Hypothalamus (tissue), 51 donors: ENCODE measurements around the gene ANGPTL4.
"Not testable (repeated sequence)": the region's sequence is repeated elsewhere in the genome, so short reads cannot be mapped to it uniquely, and the experiment has no call there.

ENCODE experiments used
- DNase-seq, 51 donors: peaks; one replicate each; lab custom pipeline; 2025; lab: John Stamatoyannopoulos, UW

Gene ANGPTL4

GRCh38 chr19:8358948-8359347 is 5.0 kb upstream of the ANGPTL4 start:
- no peak for DNase-seq

DNA sequence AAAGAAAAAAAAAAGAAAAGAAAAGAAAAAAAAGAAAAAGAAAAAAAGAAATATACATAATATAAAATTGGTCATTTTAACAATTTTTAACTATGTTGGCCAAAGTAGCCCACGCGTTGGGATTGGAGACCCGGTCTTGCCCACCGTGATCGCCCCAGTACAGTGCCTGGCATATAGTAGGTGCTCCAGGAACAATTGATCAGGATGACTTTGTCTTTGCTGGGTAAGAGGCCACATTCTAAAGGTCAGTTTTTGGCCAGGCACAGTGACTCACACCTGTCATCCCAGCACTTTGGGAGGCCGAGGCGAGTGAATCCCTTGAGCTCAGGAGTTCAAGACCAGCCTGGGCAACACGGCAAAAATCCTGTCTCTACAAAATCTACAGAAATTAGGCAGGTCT is 3.8 kb upstream of the ANGPTL4 start:
- no peak for DNase-seq

- peak in 48 of 51 donors; percentile 5 to 85 (median 66) for DNase-seq
Measured at GRCh38 chr19:8361921-8362793, 1.8 kb upstream of the ANGPTL4 start.

DNA sequence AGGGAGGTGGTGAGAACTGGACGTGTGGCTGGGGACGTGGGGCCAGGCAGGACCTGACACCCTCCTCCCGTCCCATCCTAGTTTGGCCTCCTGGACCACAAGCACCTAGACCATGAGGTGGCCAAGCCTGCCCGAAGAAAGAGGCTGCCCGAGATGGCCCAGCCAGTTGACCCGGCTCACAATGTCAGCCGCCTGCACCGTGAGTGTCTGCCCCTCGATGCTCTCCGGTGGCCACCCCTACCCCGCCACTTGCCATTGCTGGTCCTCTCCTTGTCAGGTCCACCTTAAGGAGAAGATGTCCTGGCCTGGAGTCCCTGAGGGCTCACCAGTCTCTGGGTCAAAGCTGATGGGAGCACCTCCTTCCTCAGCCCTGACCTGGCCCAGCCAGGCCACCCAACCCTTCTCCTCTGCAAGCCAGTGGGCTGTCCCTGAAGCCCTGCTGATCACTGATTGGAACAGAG is 2.2 kb downstream of the ANGPTL4 start:
- DNase-seq, result no peak

- DNase-seq, result peak in 8 of 51 donors; percentile 24 to 68 (median 47)
Measured at GRCh38 chr19:8366961-8367326, 3.0 kb downstream of the ANGPTL4 start.

DNA sequence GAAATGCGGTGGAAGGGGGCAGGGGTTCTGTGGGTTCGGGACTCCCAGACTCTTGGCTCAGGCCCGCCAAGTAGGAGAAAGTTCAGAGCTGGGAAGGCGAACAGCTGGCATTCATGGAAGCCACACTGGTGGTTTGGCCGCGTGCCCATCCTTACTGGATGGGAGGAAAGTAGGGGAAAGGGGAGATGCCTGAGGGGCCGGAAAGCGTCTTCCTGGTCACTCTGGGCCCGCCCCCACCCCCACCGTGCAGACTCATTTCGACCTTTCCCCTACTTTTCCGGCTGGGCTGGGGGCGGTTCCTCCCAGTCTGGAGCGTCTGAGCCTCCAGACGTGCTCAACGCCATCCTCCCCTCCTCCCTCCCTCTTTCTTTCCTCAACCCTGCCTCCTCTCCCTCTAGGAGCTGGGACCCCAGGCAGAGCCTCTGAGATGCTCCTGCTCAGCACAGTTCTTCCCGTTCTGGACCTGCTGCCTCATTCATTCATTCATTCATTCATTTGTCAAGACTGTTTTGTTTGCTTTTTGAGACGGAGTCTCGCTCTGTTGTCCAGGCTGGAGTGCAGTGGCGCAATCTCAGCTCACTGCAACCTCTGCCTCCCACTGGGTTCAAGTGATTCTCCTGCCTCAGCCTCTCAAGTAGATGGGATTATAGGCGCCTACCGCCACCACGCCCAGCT is 3.5 kb downstream of the ANGPTL4 start:
- DNase-seq, result peak in 48 of 51 donors; percentile 22 to 89 (median 72)

DNA sequence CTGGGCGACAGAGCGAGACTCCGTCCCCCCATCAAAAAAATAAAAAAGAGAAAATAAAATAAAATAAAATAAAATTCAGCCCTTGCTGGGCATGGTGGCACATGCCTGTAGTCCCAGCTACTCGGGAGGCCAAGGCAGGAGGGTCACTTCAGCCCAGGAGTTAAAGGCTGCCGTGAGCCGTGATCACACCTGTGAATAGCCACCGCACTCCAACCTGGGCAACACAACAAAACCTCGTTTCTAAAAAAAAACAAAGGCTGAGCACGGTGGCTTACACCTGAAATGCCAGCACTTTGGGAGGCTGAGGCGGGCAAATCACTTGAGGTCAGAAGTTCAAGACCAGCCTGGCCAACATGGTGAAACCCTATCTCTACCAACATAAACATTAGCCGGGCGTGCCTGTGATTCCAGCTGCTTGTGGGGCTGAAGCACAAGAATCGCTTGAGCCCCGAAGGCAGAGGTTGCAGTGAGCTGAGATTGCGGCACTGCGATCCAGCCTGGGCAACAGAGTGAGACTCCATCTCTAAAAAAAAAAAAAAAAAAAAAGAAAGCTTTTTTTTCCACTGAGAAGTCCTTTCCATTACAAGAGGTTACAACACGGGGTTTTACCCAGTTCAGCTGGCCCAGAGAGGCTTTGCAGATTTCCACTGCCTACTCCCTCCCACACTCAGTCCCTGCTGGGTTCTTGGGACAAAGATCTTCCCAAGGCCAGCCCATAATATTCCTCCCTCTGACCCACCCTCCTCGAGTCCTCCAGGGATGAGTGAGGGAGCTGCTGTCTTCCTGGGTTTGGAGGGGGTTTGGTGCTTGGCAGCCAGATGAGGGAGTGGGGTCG is 6.4 kb downstream of the ANGPTL4 start:
- no peak for DNase-seq

DNA sequence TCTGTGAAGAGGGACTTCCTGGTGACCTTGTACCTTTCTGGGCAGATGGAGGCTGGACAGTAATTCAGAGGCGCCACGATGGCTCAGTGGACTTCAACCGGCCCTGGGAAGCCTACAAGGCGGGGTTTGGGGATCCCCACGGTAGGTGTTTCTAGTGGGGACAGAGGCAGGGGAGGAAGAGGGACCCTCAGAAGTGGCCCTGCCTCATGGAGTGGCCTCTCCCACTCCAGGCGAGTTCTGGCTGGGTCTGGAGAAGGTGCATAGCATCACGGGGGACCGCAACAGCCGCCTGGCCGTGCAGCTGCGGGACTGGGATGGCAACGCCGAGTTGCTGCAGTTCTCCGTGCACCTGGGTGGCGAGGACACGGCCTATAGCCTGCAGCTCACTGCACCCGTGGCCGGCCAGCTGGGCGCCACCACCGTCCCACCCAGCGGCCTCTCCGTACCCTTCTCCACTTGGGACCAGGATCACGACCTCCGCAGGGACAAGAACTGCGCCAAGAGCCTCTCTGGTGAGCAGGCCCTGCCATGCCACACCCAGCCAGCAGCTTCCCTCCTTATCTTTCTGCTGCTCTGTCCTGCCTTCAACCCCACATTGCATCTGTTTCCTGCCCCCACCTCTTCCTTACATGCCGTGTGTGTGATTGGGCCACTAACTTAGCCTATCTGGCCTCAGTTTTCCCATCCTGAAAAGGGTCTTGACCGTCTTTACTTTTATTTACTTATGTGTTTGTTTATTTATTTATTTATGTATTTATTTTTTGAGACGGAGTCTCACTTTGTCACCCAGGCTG is 7.3 kb downstream of the ANGPTL4 start:
- DNase-seq, result peak in 1 of 51 donors; percentile 17

GRCh38 chr19:8373867-8374813 is 10.2 kb downstream of the ANGPTL4 start:
- peak in 3 of 51 donors; percentile 7 to 47 (median 13) for DNase-seq

DNA sequence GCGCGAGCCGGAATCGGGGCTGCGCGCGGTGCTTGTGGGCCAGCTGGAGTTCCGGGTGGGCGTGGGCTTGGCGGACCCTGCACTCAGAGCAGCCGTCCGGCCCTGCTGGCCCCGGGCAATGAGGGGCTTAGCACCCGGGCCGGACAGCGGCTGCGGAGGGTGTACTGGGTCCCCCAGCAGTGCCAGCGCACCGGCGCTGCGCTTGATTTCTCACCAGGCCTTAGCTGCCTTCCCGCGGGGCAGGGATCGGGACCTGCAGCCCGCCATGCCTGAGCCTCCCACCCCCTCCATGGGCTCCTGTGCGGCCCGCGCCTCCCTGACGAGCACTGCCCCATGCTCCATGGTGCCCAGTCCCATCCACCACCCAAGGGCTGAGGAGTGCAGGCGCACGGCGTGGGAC is 11.8 kb downstream of the ANGPTL4 start:
- not testable (repeated sequence) for DNase-seq

DNA sequence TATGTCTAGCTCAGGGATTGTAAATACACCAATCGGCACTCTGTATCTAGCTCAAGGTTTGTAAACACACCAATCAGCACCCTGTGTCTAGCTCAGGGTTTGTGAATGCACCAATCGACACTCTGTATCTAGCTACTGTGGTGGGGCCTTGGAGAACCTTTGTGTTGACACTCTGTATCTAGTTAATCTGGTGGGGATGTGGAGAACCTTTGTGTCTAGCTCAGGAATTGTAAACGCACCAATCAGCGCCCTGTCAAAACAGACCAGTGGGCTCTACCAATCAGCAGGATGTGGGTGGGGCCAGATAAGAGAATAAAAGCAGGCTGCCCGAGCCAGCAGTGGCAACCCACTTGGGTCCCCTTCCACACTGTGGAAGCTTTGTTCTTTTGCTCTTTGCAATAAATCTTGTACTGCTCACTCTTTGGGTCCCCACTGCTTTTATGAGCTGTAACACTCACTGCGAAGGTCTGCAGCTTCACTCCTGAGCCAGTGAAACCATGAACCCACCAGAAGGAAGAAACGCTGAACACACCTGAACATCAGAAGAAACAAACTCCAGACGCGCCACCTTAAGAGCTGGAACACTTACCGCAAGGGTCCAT is 12.5 kb downstream of the ANGPTL4 start:
- not testable (repeated sequence) for DNase-seq

DNA sequence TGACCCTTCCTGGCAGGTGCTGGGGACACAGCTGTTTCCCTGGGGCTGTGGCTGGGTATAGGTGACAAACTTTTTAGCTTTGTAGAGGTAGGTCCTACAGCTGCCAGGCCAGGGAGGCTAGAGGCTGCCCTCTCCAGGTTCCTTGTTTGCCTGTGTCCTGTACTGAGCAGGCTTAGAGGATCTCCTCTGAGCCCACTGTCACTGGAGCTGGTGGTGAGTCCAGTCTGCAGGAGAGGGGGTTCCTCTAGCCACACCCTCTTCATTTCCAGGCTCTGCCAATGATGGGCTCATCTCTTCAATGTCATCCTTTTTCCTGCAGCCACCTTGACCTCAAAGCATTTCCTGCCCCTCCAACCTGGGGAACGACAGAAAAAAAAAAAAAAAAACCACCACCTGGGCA is 13.6 kb downstream of the ANGPTL4 start:
- no peak for DNase-seq

DNA sequence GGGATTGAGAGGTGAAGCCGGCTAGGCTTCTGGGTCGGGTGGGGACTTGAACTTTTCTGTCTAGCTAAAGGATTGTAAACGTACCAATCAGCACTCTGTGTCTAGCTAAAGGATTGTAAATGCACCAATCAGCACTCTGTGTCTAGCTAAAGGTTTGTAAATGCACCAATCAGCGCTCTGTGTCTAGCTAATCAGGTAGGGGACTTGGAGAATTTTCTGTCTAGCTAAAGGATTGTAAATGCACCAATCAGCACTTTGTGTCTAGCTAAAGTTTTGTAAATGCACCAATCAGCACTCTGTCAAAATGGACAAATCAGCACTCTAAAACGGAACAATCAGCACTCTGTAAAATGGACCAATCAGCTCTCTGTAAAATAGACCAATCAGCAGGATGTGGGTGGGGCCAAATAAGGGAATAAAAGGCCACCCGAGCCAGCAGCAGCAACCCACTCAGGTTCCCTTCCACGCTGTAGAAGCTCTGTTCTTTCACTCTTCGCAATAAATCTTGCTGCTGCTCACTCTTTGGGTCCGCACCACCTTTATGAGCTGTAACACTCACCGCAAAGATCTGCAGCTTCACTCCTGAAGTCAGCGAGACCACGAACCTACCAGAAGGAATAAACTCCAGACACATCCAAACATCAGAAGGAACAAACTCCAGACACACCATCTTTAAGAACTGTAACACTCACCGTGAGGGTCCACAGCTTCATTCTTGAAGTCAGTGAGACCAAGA is 15.4 kb downstream of the ANGPTL4 start:
- not testable (repeated sequence) for DNase-seq

DNA sequence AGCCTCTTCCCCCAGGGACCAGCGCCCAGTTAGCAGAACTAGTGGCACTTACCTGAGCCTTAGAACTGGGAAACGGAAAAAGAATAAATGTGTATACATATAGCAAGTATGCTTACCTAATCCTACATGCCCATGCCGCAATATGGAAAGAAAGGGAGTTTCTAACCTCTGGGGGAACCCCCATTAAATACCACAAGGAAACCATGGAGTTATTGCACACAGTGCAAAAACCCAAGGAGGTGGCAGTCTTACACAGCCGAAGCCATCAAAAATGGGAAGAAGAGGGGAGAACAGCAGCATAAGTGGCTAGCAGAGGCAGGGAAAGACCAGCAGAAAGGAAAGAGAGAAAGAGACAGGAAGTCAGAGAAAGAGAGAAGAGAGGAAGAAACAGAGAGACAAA is 20.6 kb downstream of the ANGPTL4 start:
- DNase-seq, result not testable (repeated sequence)

DNA sequence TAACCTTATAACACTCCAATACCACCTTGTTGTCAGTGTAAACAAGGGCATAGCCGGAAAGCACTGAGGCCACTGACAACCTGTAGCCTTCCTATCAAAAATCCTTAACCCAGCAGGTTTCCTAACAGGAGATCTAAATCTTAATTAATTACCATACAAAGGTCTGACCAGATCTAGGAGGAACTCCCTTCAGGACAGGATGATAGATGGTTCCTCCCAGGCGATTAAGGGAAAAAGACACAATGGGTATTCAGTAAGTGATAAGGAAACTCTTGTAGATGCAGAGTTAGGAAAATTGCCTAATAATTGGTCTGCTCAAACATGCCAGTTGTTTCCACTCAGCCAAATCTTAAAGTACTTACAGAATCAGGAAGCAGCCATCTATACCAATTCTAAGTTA is 21.1 kb downstream of the ANGPTL4 start:
- not testable (repeated sequence) for DNase-seq

DNA sequence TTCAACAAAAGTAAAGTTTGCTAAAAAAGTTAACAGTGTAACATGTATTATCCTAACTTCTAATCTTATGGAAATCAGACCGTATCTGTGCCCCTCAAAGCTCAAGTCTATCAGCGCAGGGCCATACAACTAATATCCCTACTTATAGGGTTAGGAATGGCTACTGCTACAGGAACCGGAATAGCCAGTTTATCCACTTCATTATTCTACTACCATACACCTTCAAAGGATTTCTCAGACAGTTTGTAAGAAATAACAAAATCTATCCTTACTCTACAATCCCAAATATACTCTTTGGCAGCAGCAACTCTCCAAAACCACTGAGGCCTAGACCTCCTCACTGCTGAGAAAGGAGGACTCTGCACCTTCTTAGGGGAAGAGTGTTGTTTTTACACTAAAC is 21.6 kb downstream of the ANGPTL4 start:
- not testable (repeated sequence) for DNase-seq

DNA sequence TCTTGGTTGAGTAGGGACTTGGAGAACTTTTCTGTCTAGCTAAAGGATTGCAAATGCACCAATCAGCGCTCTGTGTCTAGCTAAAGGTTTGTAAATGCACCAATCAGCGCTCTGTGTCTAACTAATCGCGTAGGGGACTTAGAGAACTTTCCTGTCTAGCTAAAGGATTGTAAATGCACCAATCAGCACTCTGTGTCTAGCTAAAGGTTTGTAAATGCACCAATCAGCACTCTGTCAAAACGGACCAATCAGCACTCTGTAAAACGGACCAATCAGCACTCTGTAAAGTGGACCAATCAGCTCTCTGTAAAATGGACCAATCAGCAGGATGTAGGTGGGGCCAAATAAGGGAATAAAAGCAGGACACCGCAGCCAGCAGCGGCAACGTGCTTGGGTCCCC is 22.5 kb downstream of the ANGPTL4 start:
- not testable (repeated sequence) for DNase-seq

DNA sequence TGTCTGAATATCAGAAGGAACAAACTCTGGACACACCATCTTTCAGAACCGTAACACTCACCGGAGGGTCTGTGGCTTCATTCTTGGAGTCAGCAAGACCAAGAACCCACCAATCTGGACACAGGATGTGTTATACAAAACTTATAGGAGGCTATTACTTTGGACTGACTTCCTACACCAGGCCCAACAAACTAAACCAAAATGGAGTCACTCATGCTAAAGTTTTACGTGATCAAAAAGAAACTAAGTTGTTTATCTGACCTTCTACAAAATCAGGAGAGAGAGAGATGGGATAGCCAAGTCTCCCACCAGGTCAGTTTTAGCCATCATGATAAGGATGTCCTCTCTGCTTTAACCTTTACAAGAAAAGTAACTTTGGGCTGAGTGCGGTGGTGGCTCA is 23.0 kb downstream of the ANGPTL4 start:
- DNase-seq, result no peak
